Tibial artery (tissue), 4 donors: ENCODE results near the gene SLC40A1.

ENCODE experiments used
- DNase-seq, 2 donors: peaks; one replicate each; pipeline ENCODE4 v3.0.0-alpha.2; 2019
- H3K27ac ChIP-seq, 2 donors: fragments of 200-600 bp; sonication (generic) in 1 of 2; 1 replicate in 1 of 2; 2 replicates in 1 of 2; pipeline ENCODE4 v1.5.1; 2018 to 2019; ENCODE audit warnings: mild to moderate bottlenecking in 1 of 2
- H3K27me3 ChIP-seq, 2 donors: fragments of 200-600 bp; sonication (generic) in 1 of 2; one replicate each; pipeline versions ENCODE4 v1.5.1 to v1.6.0; 2016 to 2019
- H3K36me3 ChIP-seq, 3 donors: fragments of 200-600 bp; sonication (generic) in 2 of 3; one replicate each; pipeline ENCODE4 v1.5.1; 2016 to 2019; ENCODE audit warnings: mild to moderate bottlenecking in 2 of 3
- H3K4me1 ChIP-seq, 4 donors: fragments of 200-600 bp; sonication (generic) in 2 of 4; 1 replicate in 3 of 4; 2 replicates in 1 of 4; pipeline ENCODE4 v1.5.1; 2016 to 2019
- H3K4me3 ChIP-seq, 2 donors: fragments of 200-600 bp; sonication (generic) in 1 of 2; 1 replicate in 1 of 2; 2 replicates in 1 of 2; pipeline ENCODE4 v1.5.1; 2018 to 2019; ENCODE audit warnings: mild to moderate bottlenecking in 2 of 2
- H3K9me3 ChIP-seq, 3 donors: fragments of 200-600 bp; sonication (generic) in 1 of 3; one replicate each; pipeline ENCODE4 v1.5.1; 2016 to 2019
- CTCF ChIP-seq, 2 experiments: fragments of 200-600 bp in 1 of 2; fragments of 450-650 bp in 1 of 2; IDR thresholded peaks; one replicate each; pipeline ENCODE4 v1.5.1; 2017 to 2019; ENCODE audit warnings: antibody characterized with exemption in 2 of 2, mild to moderate bottlenecking in 1 of 2, moderate library complexity in 1 of 2
- intact Hi-C: fragments of 100-400 bp; cut with DNase I; formaldehyde crosslinking; loops from one replicate; pipeline ENCODE4 v1.15.0; 2023; ENCODE audit warnings: low total_unique reads

The SLC40A1 gene

GRCh38 chr2:189530965-189531637 is 49.5 kb downstream of the SLC40A1 start:
- no peak for TF ChIP-seq CTCF (IDR thresholded peaks at IDR 0.05)
- Histone ChIP-seq H3K4me3 (no peak overlapping the region), H3K27me3 (no peaks in the 10 kb centered on the region), H3K4me1 (peaks cover 0 to 42% (median 13%) of the 10 kb centered on the region in 4 donors), H3K27ac (no peak overlapping the region), H3K9me3 (no peaks in the 10 kb centered on the region), H3K36me3 (no peaks in the 10 kb centered on the region)
- intact Hi-C loops = no loop called here
- no peak for DNase-seq

- H3K4me1 ChIP-seq = peaks cover 0 to 22% (median 4%) of the 10 kb centered on the region in 4 donors
- no peak for DNase-seq
- no peak for TF ChIP-seq CTCF (IDR thresholded peaks at IDR 0.05)
- H3K4me3 ChIP-seq = no peak overlapping the region
- H3K27me3 ChIP-seq = no peaks in the 10 kb centered on the region
- H3K9me3 ChIP-seq = no peaks in the 10 kb centered on the region
- no peaks in the 10 kb centered on the region for H3K36me3 ChIP-seq
- H3K27ac ChIP-seq = no peak overlapping the region
- intact Hi-C loops = no loop called here
Measured at GRCh38 chr2:189528617-189529016, 52.0 kb downstream of the SLC40A1 start.

- TF ChIP-seq CTCF (IDR thresholded peaks at IDR 0.05) = no peak
- H3K27me3 ChIP-seq = no peaks in the 10 kb centered on the region
- no peak overlapping the region for H3K4me3 ChIP-seq
- peaks cover 0 to 23% (median 2%) of the 10 kb centered on the region in 4 donors for H3K4me1 ChIP-seq
- intact Hi-C loops = no loop called here
- no peak for DNase-seq
- peak overlapping the region in 1 of 2 donors; percentile 45 for H3K27ac ChIP-seq
- H3K9me3 ChIP-seq = no peaks in the 10 kb centered on the region
- H3K36me3 ChIP-seq = no peaks in the 10 kb centered on the region
Measured at GRCh38 chr2:189527812-189528592, 52.6 kb downstream of the SLC40A1 start.

- no peaks in the 10 kb centered on the region for H3K36me3 ChIP-seq
- no peak for TF ChIP-seq CTCF (IDR thresholded peaks at IDR 0.05)
- H3K9me3 ChIP-seq = no peaks in the 10 kb centered on the region
- H3K4me1 ChIP-seq = peaks cover 0 to 31% (median 4%) of the 10 kb centered on the region in 4 donors
- peak overlapping the region in 1 of 2 donors; percentile 9 for H3K4me3 ChIP-seq
- H3K27ac ChIP-seq = peak overlapping the region; percentile 31 to 45
- intact Hi-C loops = no loop called here
- DNase-seq = no peak
- H3K27me3 ChIP-seq = no peaks in the 10 kb centered on the region
Measured at GRCh38 chr2:189527041-189527750, 53.4 kb downstream of the SLC40A1 start.

GRCh38 chr2:189526241-189526640 is 54.3 kb downstream of the SLC40A1 start:
- no peak for DNase-seq
- Histone ChIP-seq H3K27me3 (no peaks in the 10 kb centered on the region), H3K4me3 (no peak overlapping the region), H3K27ac (no peak overlapping the region), H3K9me3 (no peaks in the 10 kb centered on the region), H3K36me3 (no peaks in the 10 kb centered on the region), H3K4me1 (peaks cover 0 to 36% (median 4%) of the 10 kb centered on the region in 4 donors)
- no peak for TF ChIP-seq CTCF (IDR thresholded peaks at IDR 0.05)
- intact Hi-C loops = no loop called here
